ENCODE results near the gene TOMM5.
"Not testable (repeated sequence)": the region's sequence is repeated elsewhere in the genome, so short reads cannot be mapped to it uniquely, and the experiment has no call there.

TOMM5 gene

GRCh38 chr9:37611014-37611413 lies 18.6 kb upstream of the TOMM5 start:
- no peaks in the 10 kb centered on the region for H3K36me3 ChIP-seq (replicated peaks)
- no peak overlapping the region for H3K27ac ChIP-seq
- no peak overlapping the region for H3K4me3 ChIP-seq (ENCODE audit: low read depth, low read length)
- in situ Hi-C loops (cut with HindIII; ENCODE audit: low pct_ligation_motif_present, low sequenced_read_pairs): no loop called here
- DNase-seq: no peak
- peaks cover 14% of the 10 kb centered on the region for H3K27me3 ChIP-seq (replicated peaks)
- no peak for TF ChIP-seq CTCF (IDR thresholded peaks at IDR 0.05; ENCODE audit: low read depth, low read length, missing control alignments)

GRCh38 chr9:37609735-37610397 lies 17.5 kb upstream of the TOMM5 start:
- in situ Hi-C loops (cut with HindIII; ENCODE audit: low pct_ligation_motif_present, low sequenced_read_pairs): no loop called here
- no peak for TF ChIP-seq CTCF (IDR thresholded peaks at IDR 0.05; ENCODE audit: low read depth, low read length, missing control alignments)
- H3K36me3 ChIP-seq (replicated peaks): no peaks in the 10 kb centered on the region
- no peak for DNase-seq
- no peak overlapping the region for H3K27ac ChIP-seq
- H3K27me3 ChIP-seq (replicated peaks): peaks cover 15% of the 10 kb centered on the region
- H3K4me3 ChIP-seq (ENCODE audit: low read depth, low read length): no peak overlapping the region

- H3K27ac ChIP-seq: no peak overlapping the region
Observed at GRCh38 chr9:37608250-37608649, 15.9 kb upstream of the TOMM5 start.

GRCh38 chr9:37604296-37604695 lies 11.9 kb upstream of the TOMM5 start:
- peaks cover 11% of the 10 kb centered on the region for H3K27me3 ChIP-seq (replicated peaks)
- H3K36me3 ChIP-seq (replicated peaks): no peaks in the 10 kb centered on the region
- H3K4me3 ChIP-seq (ENCODE audit: low read depth, low read length): no peak overlapping the region
- DNase-seq: no peak
- no peak for TF ChIP-seq CTCF (IDR thresholded peaks at IDR 0.05; ENCODE audit: low read depth, low read length, missing control alignments)
- in situ Hi-C loops (cut with HindIII; ENCODE audit: low pct_ligation_motif_present, low sequenced_read_pairs): no loop called here
- H3K27ac ChIP-seq: no peak overlapping the region

More at GRCh38 chr9:37608250-37608649, 15.9 kb upstream of the TOMM5 start:
- in situ Hi-C loops (cut with HindIII; ENCODE audit: low pct_ligation_motif_present, low sequenced_read_pairs): no loop called here
- no peak for TF ChIP-seq CTCF (IDR thresholded peaks at IDR 0.05; ENCODE audit: low read depth, low read length, missing control alignments)
- Histone ChIP-seq H3K27me3 (replicated peaks) (peaks cover 15% of the 10 kb centered on the region), H3K36me3 (replicated peaks) (no peaks in the 10 kb centered on the region), H3K4me3 (ENCODE audit: low read depth, low read length) (no peak overlapping the region)
- no peak for DNase-seq

- no peaks in the 10 kb centered on the region for H3K36me3 ChIP-seq (replicated peaks)
- no peak for TF ChIP-seq CTCF (IDR thresholded peaks at IDR 0.05; ENCODE audit: low read depth, low read length, missing control alignments)
- DNase-seq: no peak
- H3K27me3 ChIP-seq (replicated peaks): peaks cover 9% of the 10 kb centered on the region
- H3K4me3 ChIP-seq (ENCODE audit: low read depth, low read length): no peak overlapping the region
- in situ Hi-C loops (cut with HindIII; ENCODE audit: low pct_ligation_motif_present, low sequenced_read_pairs): no loop called here
- no peak overlapping the region for H3K27ac ChIP-seq
Observed at GRCh38 chr9:37602817-37603216, 10.4 kb upstream of the TOMM5 start.

GRCh38 chr9:37602061-37602460 lies 9.7 kb upstream of the TOMM5 start:
- H3K4me3 ChIP-seq (ENCODE audit: low read depth, low read length); DNase-seq; H3K27me3 ChIP-seq (replicated peaks); H3K36me3 ChIP-seq (replicated peaks); H3K27ac ChIP-seq; in situ Hi-C loops (cut with HindIII; ENCODE audit: low pct_ligation_motif_present, low sequenced_read_pairs): not testable (repeated sequence)

All from brain microvascular endothelial cell (primary cell).